Measurements from ENCODE around the gene PLCD4. TPM values are rescaled to one million over a fixed set of nuclear protein-coding genes. Genes with fewer than 3 reads are reported as not detected.

The PLCD4 gene
- total RNA-seq, 1 experiment from 2014 or later: 0.24 TPM

- Histone ChIP-seq H3K4me1 (ENCODE audit: insufficient read depth, low read length, poor library complexity, severe bottlenecking) (peaks cover 9% of the 10 kb centered on the region), H3K27ac (ENCODE audit: low read depth, low read length, poor library complexity, severe bottlenecking) (no peak overlapping the region), H3K4me3 (ENCODE audit: low read depth, low read length, poor library complexity, severe bottlenecking) (no peak overlapping the region), H3K36me3 (ENCODE audit: insufficient read depth, low read length, poor library complexity, severe bottlenecking) (peaks cover 57% of the 10 kb centered on the region), H3K9me3 (ENCODE audit: low read depth, low read length, poor library complexity, severe bottlenecking) (no peaks in the 10 kb centered on the region), H3K27me3 (replicated peaks; ENCODE audit: insufficient read depth, low read depth, low read length, poor library complexity) (no peaks in the 10 kb centered on the region)
- DNase-seq (ENCODE audit: low spot score): no peak
- TF ChIP-seq EZH2 (IDR thresholded peaks at IDR 0.05; ENCODE audit: borderline replicate concordance, low read depth, low read length, poor library complexity, severe bottlenecking) (no peak), CTCF (conservative IDR thresholded peaks at IDR 0.05; ENCODE audit: low read depth, low read length) (no peak)
- ChIA-PET CTCF (no interaction called here), POLR2A (ENCODE audit: low non-redundant PET) (no interaction called here)
- BruUV-seq (replicated peaks): no TSS peak
- intact Hi-C loops (cut with micrococcal nuclease; ENCODE audit: unreplicated experiment): loop anchor here (10.0 kb wide), 1 partner anchor 1979 kb away; no protein-coding TSS in a partner anchor
These were observed 43.6 kb upstream of the PLCD4 start for GRCh38 chr2:218564056-218564455.

GRCh38 chr2:218566296-218566695 lies 41.4 kb upstream of the PLCD4 start:
- Histone ChIP-seq H3K36me3 (ENCODE audit: insufficient read depth, low read length, poor library complexity, severe bottlenecking) (peaks cover 41% of the 10 kb centered on the region), H3K27ac (ENCODE audit: low read depth, low read length, poor library complexity, severe bottlenecking) (no peak overlapping the region), H3K27me3 (replicated peaks; ENCODE audit: insufficient read depth, low read depth, low read length, poor library complexity) (no peaks in the 10 kb centered on the region), H3K4me1 (ENCODE audit: insufficient read depth, low read length, poor library complexity, severe bottlenecking) (peaks cover 19% of the 10 kb centered on the region), H3K9me3 (ENCODE audit: low read depth, low read length, poor library complexity, severe bottlenecking) (no peaks in the 10 kb centered on the region), H3K4me3 (ENCODE audit: low read depth, low read length, poor library complexity, severe bottlenecking) (no peak overlapping the region)
- POLR2A ChIA-PET (ENCODE audit: low non-redundant PET): no interaction called here
- CTCF ChIA-PET: no interaction called here
- no peak for TF ChIP-seq EZH2 (IDR thresholded peaks at IDR 0.05; ENCODE audit: borderline replicate concordance, low read depth, low read length, poor library complexity, severe bottlenecking)
- no peak for TF ChIP-seq CTCF (conservative IDR thresholded peaks at IDR 0.05; ENCODE audit: low read depth, low read length)
- DNase-seq (ENCODE audit: low spot score): no peak
- no TSS peak for BruUV-seq (replicated peaks)
- intact Hi-C loops (cut with micrococcal nuclease; ENCODE audit: unreplicated experiment): loop anchor here (10.0 kb wide), 1 partner anchor 1981 kb away; no protein-coding TSS in a partner anchor

- TF ChIP-seq EZH2 (IDR thresholded peaks at IDR 0.05; ENCODE audit: borderline replicate concordance, low read depth, low read length, poor library complexity, severe bottlenecking) (no peak), CTCF (conservative IDR thresholded peaks at IDR 0.05; ENCODE audit: low read depth, low read length) (no peak)
- CTCF ChIA-PET: no interaction called here
- no TSS peak for BruUV-seq (replicated peaks)
- Histone ChIP-seq H3K4me1 (ENCODE audit: insufficient read depth, low read length, poor library complexity, severe bottlenecking) (peaks cover 19% of the 10 kb centered on the region), H3K4me3 (ENCODE audit: low read depth, low read length, poor library complexity, severe bottlenecking) (peak overlapping the region; percentile 92), H3K27ac (ENCODE audit: low read depth, low read length, poor library complexity, severe bottlenecking) (peak overlapping the region; percentile 91), H3K27me3 (replicated peaks; ENCODE audit: insufficient read depth, low read depth, low read length, poor library complexity) (no peaks in the 10 kb centered on the region), H3K36me3 (ENCODE audit: insufficient read depth, low read length, poor library complexity, severe bottlenecking) (peaks cover 33% of the 10 kb centered on the region), H3K9me3 (ENCODE audit: low read depth, low read length, poor library complexity, severe bottlenecking) (no peaks in the 10 kb centered on the region)
- POLR2A ChIA-PET (ENCODE audit: low non-redundant PET): no interaction called here
- intact Hi-C loops (cut with micrococcal nuclease; ENCODE audit: unreplicated experiment): loop anchor here (10.0 kb wide), 1 partner anchor 1983 kb away; no protein-coding TSS in a partner anchor
- no peak for DNase-seq (ENCODE audit: low spot score)
These were observed 39.9 kb upstream of the PLCD4 start for GRCh38 chr2:218567797-218568189.

Data from A673 (cell line).